HG03196 (cell line): ENCODE results near the gene RSRC2.
"Not testable (repeated sequence)": the region's sequence is repeated elsewhere in the genome, so short reads cannot be mapped to it uniquely, and the experiment has no call there.

Experiments used
- ATAC-seq: cut with Tn5 transposase; IDR thresholded peaks from one replicate; pipeline ENCODE4 v1.9.1; 2021; ENCODE audit not compliant: unreplicated experiment

RSRC2 gene, protein sequence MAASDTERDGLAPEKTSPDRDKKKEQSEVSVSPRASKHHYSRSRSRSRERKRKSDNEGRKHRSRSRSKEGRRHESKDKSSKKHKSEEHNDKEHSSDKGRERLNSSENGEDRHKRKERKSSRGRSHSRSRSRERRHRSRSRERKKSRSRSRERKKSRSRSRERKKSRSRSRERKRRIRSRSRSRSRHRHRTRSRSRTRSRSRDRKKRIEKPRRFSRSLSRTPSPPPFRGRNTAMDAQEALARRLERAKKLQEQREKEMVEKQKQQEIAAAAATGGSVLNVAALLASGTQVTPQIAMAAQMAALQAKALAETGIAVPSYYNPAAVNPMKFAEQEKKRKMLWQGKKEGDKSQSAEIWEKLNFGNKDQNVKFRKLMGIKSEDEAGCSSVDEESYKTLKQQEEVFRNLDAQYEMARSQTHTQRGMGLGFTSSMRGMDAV

DNA sequence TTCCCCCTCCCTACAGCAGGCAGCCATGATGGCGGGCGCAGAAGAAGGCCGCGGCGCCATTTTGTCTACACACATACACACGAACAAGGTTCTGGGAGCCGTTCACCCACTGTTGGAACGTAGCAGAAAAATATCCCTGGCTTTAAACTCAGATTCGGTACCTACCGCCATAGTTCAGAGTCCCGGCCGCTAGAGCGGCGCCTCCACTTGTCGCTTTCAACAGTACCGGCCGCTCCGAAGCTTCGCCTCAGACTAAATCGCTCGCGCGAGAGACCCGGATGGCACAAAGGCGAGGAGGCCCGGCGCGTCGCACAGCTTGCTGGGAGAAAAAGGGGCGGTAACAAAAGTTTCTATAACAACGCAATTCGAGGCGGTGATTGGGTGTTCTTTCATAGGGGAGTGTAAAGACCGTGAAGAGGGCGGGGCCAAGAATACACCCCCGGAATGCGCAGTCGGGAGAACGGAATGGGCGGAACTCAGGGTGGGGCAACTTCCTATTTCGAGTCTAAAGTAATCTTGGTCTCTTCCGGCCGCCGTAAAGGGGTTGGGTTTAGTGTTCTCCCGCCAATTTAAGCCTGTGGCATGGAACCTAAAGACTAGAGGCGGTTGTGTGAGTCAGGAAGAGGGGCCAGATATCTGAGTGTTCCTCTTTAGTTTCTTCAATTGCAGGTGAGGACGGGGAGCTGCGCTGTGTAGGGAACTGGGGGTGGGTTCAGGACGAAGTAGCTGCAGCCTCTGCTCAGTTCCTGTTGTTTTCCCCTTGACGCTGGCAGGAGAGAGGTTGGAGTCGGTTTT is at the start of gene RSRC2, which contains the start of gene KNTC1:
Gene RSRC2 (minus strand): TSS at position 254 of the 795 bp plus-strand sequence. CDS start 83 bp downstream, at position 171.
Gene KNTC1 (plus strand): TSS at position 567 of the 795 bp plus-strand sequence. CDS start 2,815 bp downstream, outside the sequence.
- ATAC-seq = peak; percentile 92

DNA sequence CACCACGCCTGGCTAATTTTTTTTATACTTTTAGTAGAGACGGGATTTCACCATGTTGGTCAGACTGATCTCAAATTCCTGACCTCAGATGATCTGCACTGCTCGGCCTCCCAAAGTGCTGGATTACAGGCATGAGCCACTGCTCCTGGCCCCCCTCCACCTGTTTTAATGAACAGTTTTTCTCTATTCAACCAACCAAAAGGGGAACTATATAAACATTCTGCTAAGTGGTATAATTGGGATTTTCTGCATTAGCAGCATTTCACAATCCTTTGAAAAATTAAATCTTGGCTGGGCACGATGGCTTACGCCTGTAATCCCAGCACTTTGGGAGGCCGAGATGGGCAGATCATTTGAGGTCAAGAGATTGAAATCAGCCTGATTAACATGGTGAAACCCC is 45.1 kb upstream of the RSRC2 start:
- no peak for ATAC-seq

DNA sequence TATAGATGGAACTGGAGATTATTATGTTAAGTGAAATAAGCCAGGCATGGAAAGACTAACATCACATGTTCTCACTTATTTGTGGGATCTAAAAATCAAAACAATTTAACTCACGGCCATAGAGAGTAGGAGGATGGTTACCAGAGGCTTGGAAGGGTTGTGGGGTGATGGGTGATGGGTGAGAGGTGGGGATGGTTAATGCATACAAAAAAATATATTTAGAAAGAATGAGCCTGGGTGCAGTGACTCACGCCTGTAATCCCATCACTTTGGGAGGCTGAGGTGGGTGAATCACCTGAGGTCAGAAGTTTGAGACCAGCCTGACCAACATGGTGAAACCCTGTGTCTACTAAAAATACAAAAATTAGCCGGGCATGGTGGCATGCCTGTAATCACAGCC is 43.3 kb upstream of the RSRC2 start:
- not testable (repeated sequence) for ATAC-seq

DNA sequence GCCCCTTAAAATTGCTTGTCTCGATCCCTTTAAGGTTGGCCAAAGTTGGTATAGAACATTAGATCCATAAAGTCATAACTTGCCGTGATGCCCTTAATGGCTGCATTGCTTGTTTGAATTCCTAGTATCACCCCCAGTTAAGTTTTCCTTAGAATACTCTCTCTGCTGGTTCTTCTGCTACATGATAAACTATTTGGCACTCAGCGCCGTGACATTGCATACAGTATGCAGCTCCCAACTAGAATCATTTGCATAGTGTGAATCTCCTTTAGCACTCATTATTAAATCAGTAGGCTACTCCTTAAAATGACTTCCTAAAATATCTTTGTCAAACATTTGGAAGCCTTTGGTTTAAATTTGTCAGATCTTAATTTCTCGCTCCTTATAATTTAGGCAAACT is 42.6 kb upstream of the RSRC2 start:
- no peak for ATAC-seq

DNA sequence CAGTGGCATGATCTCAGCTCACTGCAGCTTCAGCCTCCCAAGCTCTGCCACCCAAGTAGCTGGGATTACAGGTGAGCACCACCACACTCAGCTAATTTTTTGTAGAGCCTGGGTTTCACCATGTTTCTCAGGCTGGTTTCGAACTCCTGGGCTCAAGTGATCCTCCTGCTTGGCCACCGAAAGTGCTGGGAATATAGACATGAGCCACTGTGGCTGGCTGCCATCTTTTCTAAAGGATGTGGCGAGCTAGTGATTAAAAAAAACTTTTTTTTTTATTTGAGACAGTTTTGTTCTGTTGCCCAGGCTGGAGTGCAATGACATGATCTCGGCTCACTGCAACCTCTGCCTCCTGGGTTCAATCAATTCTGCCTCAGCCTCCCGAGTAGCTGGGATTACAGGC is 40.1 kb upstream of the RSRC2 start:
- not testable (repeated sequence) for ATAC-seq

DNA sequence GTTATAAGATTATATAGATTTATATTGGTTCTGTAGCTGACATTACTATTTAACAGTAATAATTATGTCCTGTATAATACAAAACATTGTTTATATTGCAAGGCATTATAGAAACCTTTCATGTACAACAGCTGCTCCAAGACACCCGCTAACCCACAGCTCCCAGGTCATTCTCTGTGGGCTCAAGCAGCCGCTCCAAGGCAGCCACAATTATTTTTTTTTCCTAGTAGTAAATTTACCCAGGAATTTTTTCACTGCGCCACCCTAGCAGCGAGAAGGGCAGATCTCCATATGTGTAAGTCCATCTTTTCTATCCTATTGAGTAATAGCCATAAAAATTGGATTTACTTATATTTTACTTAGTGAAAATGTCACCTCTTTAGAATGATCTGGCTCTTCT is 36.6 kb upstream of the RSRC2 start:
- ATAC-seq = no peak

DNA sequence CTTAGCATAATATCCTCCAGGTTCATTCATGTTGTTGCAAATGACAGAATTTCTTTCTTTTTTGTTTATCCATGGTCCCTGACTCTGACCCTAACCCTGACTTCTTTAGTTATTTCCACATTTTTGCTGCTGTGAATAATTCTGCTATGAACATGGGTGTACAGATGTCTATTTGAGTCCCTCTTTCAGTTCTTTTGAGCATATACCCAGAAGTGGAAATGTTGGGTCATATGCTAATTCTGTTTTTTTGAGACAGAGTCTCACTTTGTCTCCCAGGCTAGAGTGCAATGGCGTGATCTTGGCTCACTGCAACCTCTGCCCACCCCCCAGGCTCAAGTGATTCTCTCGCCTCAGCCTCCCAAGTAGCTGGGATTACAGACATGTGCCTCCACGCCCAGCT is 33.4 kb upstream of the RSRC2 start:
- ATAC-seq = no peak

DNA sequence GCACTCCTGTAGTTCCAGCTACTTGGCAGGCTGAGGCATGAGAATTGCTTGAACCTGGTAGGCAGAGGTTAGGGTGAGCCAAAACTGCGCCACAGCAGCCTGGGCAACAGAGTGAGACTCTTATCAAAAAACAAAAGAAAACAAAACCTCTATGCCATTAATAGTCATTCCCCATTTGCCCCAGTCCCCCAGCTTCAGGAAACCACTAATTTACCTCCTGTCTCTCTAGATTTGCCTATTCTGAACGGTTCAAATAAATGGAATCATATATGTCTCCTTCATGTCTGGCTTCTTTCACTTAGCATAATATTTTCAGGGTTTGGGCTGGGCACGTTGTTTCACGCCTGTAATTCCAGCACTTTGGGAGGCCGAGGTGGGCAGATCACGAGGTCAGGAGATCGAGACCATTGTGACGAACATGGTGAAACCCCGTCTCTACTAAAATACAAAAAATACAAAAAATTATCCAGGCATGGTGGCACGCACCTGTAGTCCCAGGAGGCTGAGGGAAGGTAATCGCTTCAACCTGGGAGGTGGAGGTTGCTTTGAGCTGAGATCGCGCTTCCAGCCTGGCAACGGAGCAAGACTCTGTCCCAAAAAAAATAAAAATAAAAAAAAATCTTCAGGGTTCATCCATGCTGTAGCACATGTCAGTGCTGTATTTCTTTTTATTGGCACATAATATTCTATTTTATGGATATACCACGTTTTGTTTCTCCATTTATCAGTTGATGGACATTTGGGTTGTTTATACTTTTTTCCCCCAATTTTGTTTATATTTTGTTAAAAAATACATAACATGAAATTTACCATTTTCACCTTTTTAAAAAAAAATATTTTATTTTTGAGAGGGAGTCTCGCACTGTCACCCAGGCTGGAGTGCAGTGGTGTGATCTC is 32.3 kb upstream of the RSRC2 start:
- ATAC-seq = no peak

DNA sequence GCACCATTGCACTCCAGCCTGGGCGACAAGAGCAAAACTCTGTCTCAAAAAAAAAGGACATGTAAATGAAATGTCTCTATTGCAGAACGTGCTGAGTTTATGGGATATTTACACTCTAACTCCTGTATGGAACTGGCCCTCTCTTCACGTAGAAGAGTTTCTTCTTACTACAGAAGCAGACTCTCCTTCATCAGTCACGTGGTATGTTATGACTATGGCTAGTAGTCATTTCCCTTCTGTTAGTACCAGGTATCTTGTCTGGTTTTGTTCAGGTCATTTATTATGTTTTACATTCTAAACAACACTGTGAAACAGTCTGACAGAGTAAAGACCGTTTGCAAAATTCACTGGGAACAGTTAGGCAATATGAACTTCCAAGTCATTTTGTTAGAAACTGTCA is 20.6 kb upstream of the RSRC2 start:
- no peak for ATAC-seq

DNA sequence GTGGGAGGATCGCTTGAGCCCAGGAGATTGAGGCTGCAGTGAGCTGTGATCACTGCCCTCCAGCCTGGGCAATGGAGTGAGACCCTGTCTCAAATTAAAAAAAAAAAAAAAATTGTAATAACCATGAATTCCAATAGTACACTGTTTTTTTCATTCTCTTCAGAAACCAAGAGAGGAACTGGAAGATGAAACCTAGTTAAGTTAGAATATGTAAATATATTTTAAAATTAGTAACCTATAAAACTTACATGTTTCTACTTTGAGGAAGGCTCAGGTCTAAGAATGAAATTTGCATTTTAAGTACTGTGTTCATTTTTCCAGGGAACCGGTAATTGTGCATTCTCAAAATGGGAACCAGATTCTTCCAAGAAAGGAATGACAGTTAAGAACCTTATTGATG is 19.1 kb upstream of the RSRC2 start:
- peak; percentile 66 for ATAC-seq

DNA sequence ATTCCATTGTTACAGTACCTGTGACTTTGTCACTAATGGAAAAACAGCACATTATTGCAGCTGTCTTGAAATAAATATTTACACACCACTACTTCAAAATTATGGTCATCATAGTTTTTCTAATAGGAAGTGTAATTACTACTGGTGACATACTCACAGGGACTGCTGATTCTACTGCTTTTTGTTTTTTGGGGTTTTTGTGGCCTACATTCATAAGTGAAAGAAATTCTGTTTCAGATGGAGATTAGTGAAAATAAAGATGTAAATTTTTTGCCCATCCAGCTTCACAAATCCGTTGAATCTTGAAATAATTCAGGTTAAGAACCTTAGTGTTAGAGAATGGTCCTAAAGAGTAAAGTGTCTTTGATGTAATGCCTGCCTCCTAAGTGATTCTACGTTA is 17.8 kb upstream of the RSRC2 start:
- no peak for ATAC-seq

DNA sequence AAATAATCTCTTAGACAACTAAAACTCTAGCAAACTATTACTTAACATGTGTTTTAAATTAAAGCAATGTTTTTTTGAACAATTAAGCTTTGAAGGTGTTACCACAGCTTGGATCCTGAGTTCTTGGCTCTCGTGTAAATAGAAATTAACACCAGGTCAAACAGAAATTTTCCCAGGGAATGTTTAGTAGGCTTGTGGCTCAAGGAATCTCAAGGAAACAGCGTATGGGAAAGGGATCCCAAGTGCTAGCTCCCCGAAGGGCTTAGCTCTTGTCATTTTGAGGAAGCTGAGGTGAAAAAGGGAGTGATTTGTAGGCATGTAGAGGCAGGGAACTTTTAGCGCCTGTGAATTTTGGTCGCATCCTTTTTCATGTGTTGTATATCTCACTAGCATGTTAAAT is 11.8 kb upstream of the RSRC2 start:
- ATAC-seq = no peak

DNA sequence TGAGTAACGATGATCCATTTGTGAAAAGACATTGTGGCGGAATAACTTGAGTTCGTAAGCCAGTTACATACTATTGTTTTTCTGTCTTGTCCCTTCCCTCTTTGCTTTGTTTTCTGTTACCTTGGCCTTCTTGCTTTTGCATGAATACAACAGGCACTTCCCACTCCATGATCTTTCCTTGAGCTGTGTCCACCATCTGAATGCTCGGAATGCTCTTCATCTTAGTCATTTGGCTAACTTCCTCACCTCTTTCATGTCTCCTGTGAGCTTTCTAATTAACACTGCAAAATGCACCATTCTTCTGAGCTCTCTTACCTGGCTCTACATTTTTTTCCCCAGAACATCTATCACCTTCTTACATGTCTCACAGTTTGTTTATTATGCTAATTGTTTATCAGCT is 10.3 kb upstream of the RSRC2 start:
- ATAC-seq = no peak

DNA sequence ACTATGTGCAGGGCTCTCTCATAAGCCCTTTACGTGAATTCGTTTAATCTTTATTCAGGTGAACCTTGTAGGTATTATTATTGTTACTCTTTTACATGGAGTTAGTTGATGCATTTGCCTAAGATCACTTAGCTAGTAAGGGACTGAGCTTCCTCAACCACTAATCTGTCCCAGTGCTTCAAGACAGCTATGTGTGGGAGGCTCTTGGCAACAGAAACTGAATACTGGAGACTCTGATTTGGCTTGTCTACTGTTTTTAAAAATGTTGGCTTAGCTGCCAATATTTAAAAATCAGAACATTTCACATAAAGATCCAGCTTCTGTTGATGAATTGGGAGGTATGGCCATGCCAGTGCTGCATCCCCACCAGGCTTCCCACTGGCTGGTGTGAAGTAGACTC is 7.1 kb upstream of the RSRC2 start:
- ATAC-seq = no peak

DNA sequence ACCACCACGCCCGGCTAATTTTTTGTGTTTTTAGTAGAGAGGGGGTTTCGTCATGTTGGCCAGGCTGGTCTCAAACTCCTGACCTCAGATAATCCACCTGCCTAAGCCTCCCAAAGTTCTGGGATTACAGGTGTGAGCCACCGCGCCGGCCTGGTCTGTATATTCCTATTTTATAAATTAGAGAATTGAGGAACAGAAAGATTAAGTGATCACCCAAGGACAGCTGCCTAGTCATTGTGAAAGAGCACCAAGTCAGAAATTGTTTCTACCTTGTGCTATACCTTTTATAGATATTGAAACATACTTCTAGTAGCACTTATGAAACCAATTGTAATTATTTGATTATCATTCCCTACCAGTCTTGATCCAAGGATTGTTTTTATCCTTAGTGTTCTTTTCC is 2.3 kb upstream of the RSRC2 start:
- no peak for ATAC-seq

DNA sequence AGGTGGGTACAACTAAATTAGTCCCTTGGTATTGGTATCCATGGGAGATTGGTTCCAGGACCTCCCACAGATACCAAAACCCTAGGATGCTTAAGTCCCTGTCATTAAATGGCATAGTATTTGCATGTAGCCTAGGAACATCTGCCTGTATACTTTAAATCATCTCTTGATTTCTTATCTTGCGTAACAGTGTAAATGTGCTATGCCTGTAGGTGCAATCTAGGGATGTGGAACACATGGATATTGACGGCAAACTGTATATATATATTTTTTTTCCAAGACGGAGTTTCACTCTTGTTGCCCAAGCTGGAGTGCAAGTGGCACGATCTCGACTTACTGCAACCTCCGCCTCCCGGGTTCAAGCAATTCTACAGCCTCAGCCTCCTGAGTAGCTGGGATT is 1.8 kb upstream of the RSRC2 start:
- no peak for ATAC-seq

DNA sequence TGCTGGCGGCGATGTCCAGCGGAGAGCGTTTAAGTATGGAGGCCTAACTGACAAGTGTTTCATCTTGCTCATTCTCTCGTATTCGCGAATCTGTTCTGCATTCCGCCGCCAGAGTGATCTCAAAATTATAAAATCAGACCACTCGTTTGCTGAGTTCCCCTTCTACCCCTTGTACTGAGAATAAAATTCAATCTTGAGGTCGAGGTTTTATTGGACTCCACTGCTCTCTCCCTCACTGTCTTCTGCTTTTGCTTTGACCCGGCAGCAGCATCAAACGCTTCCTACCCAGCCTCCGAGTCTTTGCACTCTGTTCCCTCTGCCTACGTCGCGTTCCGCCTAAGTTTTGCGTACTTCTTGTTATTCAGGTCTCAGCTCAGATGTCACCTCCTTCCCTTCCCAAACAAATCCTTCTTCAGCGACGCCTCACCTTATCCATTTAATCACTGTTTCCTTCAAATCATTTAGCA is 775 bp upstream of the RSRC2 start:
- ATAC-seq = peak; percentile 1

DNA sequence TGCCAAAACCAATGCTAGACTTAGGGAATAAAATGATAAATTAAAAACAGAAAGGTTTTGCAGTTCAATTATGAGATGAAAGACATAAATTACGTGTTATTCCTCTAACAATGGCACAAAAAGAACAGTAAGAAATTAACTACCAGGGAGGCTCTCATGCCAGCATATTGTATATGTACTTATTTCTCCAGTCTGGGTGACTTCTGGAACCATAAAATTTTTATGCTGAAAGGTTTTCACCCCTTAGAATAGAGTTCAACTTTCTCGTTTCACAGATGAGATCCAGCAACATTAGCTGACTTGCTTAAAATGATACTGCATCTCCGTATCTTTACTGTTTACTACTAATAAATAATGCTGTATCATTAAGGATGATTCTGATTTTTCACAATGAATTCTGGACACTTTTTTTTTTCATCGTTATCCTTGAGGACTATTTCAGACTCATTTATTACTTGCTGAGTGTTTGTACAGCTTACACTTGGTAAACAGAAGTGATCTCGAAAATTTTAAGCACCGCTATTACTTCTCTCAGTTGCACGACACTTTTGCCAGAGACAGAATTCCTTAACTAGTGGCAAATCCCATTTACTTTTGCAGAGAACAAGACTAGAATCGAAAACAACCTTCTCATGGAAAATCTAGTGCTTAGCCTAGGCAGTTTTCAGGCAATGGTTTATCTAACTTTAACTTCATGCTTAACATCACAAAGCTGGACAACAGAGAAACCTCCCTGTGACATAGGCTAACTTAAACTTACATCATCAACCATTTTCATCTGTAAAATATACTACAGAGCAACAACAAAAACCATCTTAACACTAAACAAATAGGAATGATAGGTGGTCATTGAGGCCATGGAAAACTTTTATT is 2.7 kb downstream of the RSRC2 start:
- no peak for ATAC-seq

DNA sequence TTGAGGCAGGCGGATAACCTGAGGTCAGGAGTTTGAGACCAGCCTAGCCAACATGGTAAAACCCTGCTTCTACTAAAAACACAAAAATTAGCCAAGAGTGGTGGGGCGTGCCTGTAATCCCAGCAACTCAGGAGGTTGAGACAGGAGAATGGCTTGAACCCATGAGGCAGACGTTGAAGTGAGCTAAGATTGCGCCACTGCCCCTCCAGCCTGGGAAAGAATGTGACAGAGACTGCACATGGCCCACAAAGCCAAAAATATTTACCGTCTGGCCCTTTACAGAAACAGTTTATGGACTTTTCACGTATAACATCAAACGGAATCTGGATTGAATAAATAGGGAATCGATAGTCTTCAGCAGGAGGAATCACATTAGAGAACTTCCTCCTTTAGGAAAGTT is 3.5 kb downstream of the RSRC2 start:
- no peak for ATAC-seq

DNA sequence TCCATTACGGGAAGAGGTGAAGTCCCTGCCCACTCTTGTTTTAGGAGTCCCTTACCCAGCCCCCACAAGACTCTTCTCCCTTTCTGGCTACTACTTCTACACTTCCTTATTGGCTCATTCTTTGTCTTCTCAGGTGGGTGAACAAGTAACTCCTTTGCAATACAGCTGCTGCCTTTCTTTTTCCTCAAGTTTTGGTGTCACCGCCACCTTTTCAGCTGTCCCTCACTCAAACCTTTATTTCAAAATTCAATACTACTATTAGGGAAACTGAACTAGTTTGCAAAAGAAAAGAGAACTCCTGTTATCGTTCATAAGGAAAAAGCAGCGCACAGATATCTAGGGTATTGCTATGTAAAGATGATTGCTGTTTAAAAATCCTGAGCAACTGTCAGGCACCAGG is 6.1 kb downstream of the RSRC2 start:
- no peak for ATAC-seq
